RCC 7860 (cell line): Measurements from ENCODE around the gene ZFHX3.
A peak's percentile ranks its signal among the peaks of the same experiment; 100 is the strongest.

Experiments
- DNase-seq: peaks from one replicate; pipeline ENCODE4 v3.0.0-alpha.2; 2015; ENCODE audit warnings: low spot score
- FAIRE-seq: peaks from 2 replicates; lab custom pipeline; 2012; peaks lifted over from hg19 to GRCh38; lab: Jason Lieb, UNC

The ZFHX3 gene

GRCh38 chr16:72787130-72787513, 260.8 kb downstream of the ZFHX3 start:
- no peak for DNase-seq
- no peak for FAIRE-seq

- FAIRE-seq (no peak), DNase-seq (no peak)
Measured at GRCh38 chr16:72786606-72787005, 261.3 kb downstream of the ZFHX3 start.

- FAIRE-seq (no peak), DNase-seq (no peak)
Measured at GRCh38 chr16:72785886-72786285, 262.0 kb downstream of the ZFHX3 start.

- FAIRE-seq (no peak), DNase-seq (no peak)
Measured at GRCh38 chr16:72785171-72785570, 262.8 kb downstream of the ZFHX3 start.

GRCh38 chr16:72783716-72784318, 264.1 kb downstream of the ZFHX3 start:
- FAIRE-seq: no peak

GRCh38 chr16:72769876-72770275, 278.1 kb downstream of the ZFHX3 start:
- FAIRE-seq (no peak), DNase-seq (no peak)

More at GRCh38 chr16:72783716-72784318, 264.1 kb downstream of the ZFHX3 start:
- no peak for DNase-seq

- no peak for DNase-seq
- no peak for FAIRE-seq
Measured at GRCh38 chr16:72768591-72768990, 279.3 kb downstream of the ZFHX3 start.

- DNase-seq (no peak), FAIRE-seq (no peak)
Measured at GRCh38 chr16:72766506-72766905, 281.4 kb downstream of the ZFHX3 start.

- FAIRE-seq: no peak
- DNase-seq: no peak
Measured at GRCh38 chr16:72764015-72764654, 283.8 kb downstream of the ZFHX3 start.

- FAIRE-seq: no peak
- no peak for DNase-seq
Measured at GRCh38 chr16:72760581-72760980, 287.3 kb downstream of the ZFHX3 start.

GRCh38 chr16:72753881-72754280, 294.0 kb downstream of the ZFHX3 start:
- DNase-seq (no peak), FAIRE-seq (no peak)

- DNase-seq (no peak), FAIRE-seq (no peak)
Measured at GRCh38 chr16:72752004-72752695, 295.8 kb downstream of the ZFHX3 start.

- DNase-seq: no peak
- FAIRE-seq: no peak
Measured at GRCh38 chr16:72751076-72751475, 296.9 kb downstream of the ZFHX3 start.

GRCh38 chr16:72749091-72749490, 298.8 kb downstream of the ZFHX3 start:
- no peak for FAIRE-seq
- DNase-seq: no peak

- no peak for FAIRE-seq
- no peak for DNase-seq
Measured at GRCh38 chr16:72744076-72744793, 303.7 kb downstream of the ZFHX3 start.

GRCh38 chr16:72743011-72743761, 304.7 kb downstream of the ZFHX3 start:
- no peak for FAIRE-seq

GRCh38 chr16:72740347-72740746, 307.6 kb downstream of the ZFHX3 start:
- DNase-seq: no peak
- no peak for FAIRE-seq

More at GRCh38 chr16:72743011-72743761, 304.7 kb downstream of the ZFHX3 start:
- DNase-seq: no peak

- FAIRE-seq (no peak), DNase-seq (peak; percentile 9)
Measured at GRCh38 chr16:72739577-72739976, 308.4 kb downstream of the ZFHX3 start.

GRCh38 chr16:72736074-72736473, 311.9 kb downstream of the ZFHX3 start:
- DNase-seq (no peak), FAIRE-seq (no peak)
